GM21528 (cell line): ENCODE measurements around the gene HNRNPUL1.
"Not testable (repeated sequence)": the region's sequence is repeated elsewhere in the genome, so short reads cannot be mapped to it uniquely, and the experiment has no call there.

Source experiments
- ATAC-seq: cut with Tn5 transposase; IDR thresholded peaks from one replicate; pipeline ENCODE4 v1.9.1; 2021; ENCODE audit warnings: mild to moderate bottlenecking, moderate library complexity; ENCODE audit not compliant: unreplicated experiment, low FRiP score

HNRNPUL1 gene

GRCh38 chr19:41263850-41264580, at the start of gene HNRNPUL1:
HNRNPUL1 (plus strand) TSS chr19:41264372; CDS start chr19:41264504, 132 bp downstream.
- ATAC-seq, result peak; percentile 68

- no peak for ATAC-seq
These were observed 46.4 kb upstream of the HNRNPUL1 start for GRCh38 chr19:41217741-41218140.

GRCh38 chr19:41218249-41218614, 45.9 kb upstream of the HNRNPUL1 start:
- no peak for ATAC-seq

GRCh38 chr19:41218615-41219507, 45.3 kb upstream of the HNRNPUL1 start, which contains the start of gene AXL:
AXL (plus strand) TSS chr19:41219223; CDS start chr19:41219393, 170 bp downstream.
- ATAC-seq, result no peak

- no peak for ATAC-seq
These were observed 44.1 kb upstream of the HNRNPUL1 start for GRCh38 chr19:41219924-41220567.

- no peak for ATAC-seq
These were observed 43.4 kb upstream of the HNRNPUL1 start for GRCh38 chr19:41220811-41221210.

- ATAC-seq, result no peak
These were observed 42.5 kb upstream of the HNRNPUL1 start for GRCh38 chr19:41221514-41222205.

GRCh38 chr19:41222240-41222639, 41.9 kb upstream of the HNRNPUL1 start:
- no peak for ATAC-seq

- ATAC-seq, result no peak
These were observed 40.5 kb upstream of the HNRNPUL1 start for GRCh38 chr19:41223431-41224234.

GRCh38 chr19:41224632-41225031, 39.5 kb upstream of the HNRNPUL1 start:
- ATAC-seq, result no peak

GRCh38 chr19:41225238-41226052, 38.7 kb upstream of the HNRNPUL1 start:
- no peak for ATAC-seq

- ATAC-seq, result no peak
These were observed 37.9 kb upstream of the HNRNPUL1 start for GRCh38 chr19:41226053-41226873.

GRCh38 chr19:41226874-41227390, 37.2 kb upstream of the HNRNPUL1 start:
- no peak for ATAC-seq

- ATAC-seq, result no peak
These were observed 35.7 kb upstream of the HNRNPUL1 start for GRCh38 chr19:41228486-41228885.

- not testable (repeated sequence) for ATAC-seq
These were observed 34.8 kb upstream of the HNRNPUL1 start for GRCh38 chr19:41229338-41229737.

- no peak for ATAC-seq
These were observed 33.9 kb upstream of the HNRNPUL1 start for GRCh38 chr19:41230067-41230857.

- no peak for ATAC-seq
These were observed 31.5 kb upstream of the HNRNPUL1 start for GRCh38 chr19:41232686-41233085.
